Suprapubic skin (tissue), 4 donors: ENCODE data around the gene PHF21A. TPM values are rescaled to one million over a fixed set of nuclear protein-coding genes. Genes with fewer than 3 reads are reported as not detected.
A peak's percentile ranks its signal among the peaks of the same experiment; 100 is the strongest.

Experiments
- DNase-seq, 2 donors: peaks; one replicate each; pipeline ENCODE4 v3.0.0-alpha.2; 2019; ENCODE audit warnings: low spot score in 2 of 2
- H3K27ac ChIP-seq: fragments of 200-600 bp; sonication (generic); one replicate; pipeline ENCODE4 v1.5.1; 2019
- H3K27me3 ChIP-seq: fragments of 200-600 bp; sonication (generic); one replicate; pipeline ENCODE4 v1.5.1; 2019
- H3K36me3 ChIP-seq: fragments of 200-600 bp; sonication (generic); one replicate; pipeline ENCODE4 v1.5.1; 2019
- H3K4me1 ChIP-seq: fragments of 200-600 bp; sonication (generic); one replicate; pipeline ENCODE4 v1.5.1; 2019
- H3K4me3 ChIP-seq: fragments of 200-600 bp; sonication (generic); one replicate; pipeline ENCODE4 v1.5.1; 2019; ENCODE audit warnings: mild to moderate bottlenecking
- H3K9me3 ChIP-seq: fragments of 200-600 bp; sonication (generic); one replicate; pipeline ENCODE4 v1.5.1; 2019
- EP300 ChIP-seq: sonication (generic); formaldehyde crosslinking; IDR thresholded peaks from one replicate; pipeline ENCODE4 v1.6.1; 2017; ENCODE audit warnings: antibody characterized with exemption
- POLR2A ChIP-seq, 2 donors: fragments of 450-650 bp; IDR thresholded peaks; one replicate each; pipeline ENCODE4 v1.6.1; 2017; ENCODE audit warnings: antibody characterized with exemption in 2 of 2, mild to moderate bottlenecking in 2 of 2, moderate library complexity in 2 of 2
- POLR2AphosphoS5 ChIP-seq, 3 donors: sonication (generic); formaldehyde crosslinking; IDR thresholded peaks; one replicate each; pipeline ENCODE4 v1.6.1; 2017; ENCODE audit warnings: antibody characterized with exemption in 3 of 3
- WGBS: methylation state at CpG from one replicate; pipeline ENCODE4 v1.1.5; 2018; 5-methylcytosine and 5-hydroxymethylcytosine counted together
- total RNA-seq, 4 donors: library from RNA; depleted of rRNA; stranded (reverse); fragments of >200 nt; gene quantifications; one replicate each; pipeline ENCODE4 v1.1.0, GENCODE V29; 2016
- TF ChIP-seq, protein P1 (sequence below), 2 donors: fragments of 200-600 bp in 1 of 2; fragments of 450-650 bp in 1 of 2; sonication (generic) in 1 of 2; IDR thresholded peaks; one replicate each; pipeline ENCODE4 v1.5.1; 2016 to 2019; ENCODE audit warnings: antibody characterized with exemption in 2 of 2, mild to moderate bottlenecking in 1 of 2, moderate library complexity in 1 of 2

The PHF21A gene
- total RNA-seq, 4 donors from 2014 or later, result 15.1 to 89.2 (median 26.6) TPM

DNA sequence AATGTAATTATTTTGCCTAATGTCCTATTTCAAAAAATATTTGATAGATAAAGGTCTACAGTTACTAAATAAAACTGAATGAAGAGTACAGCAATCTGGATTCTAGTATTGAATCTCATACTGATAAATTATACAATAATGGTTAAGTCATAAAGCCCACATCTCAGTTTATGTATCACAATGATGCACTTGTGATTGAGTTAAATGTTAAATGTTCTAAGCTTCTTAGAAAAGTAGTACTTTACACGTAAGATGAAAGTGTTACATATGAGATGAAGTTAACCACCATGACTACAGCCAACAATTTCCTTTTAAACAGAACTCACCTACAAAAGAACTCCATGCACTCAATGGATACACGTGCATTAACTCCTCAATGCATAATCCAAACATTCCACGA, 51.7 kb downstream of the PHF21A start:
- Histone ChIP-seq H3K4me1 (peaks cover 44% of the 10 kb centered on the region), H3K27me3 (no peaks in the 10 kb centered on the region), H3K4me3 (no peak overlapping the region), H3K27ac (no peak overlapping the region), H3K36me3 (no peaks in the 10 kb centered on the region), H3K9me3 (no peaks in the 10 kb centered on the region)
- DNase-seq, result no peak
- TF ChIP-seq POLR2AphosphoS5 (IDR thresholded peaks at IDR 0.05), result no peak
- TF ChIP-seq, protein P1, sequence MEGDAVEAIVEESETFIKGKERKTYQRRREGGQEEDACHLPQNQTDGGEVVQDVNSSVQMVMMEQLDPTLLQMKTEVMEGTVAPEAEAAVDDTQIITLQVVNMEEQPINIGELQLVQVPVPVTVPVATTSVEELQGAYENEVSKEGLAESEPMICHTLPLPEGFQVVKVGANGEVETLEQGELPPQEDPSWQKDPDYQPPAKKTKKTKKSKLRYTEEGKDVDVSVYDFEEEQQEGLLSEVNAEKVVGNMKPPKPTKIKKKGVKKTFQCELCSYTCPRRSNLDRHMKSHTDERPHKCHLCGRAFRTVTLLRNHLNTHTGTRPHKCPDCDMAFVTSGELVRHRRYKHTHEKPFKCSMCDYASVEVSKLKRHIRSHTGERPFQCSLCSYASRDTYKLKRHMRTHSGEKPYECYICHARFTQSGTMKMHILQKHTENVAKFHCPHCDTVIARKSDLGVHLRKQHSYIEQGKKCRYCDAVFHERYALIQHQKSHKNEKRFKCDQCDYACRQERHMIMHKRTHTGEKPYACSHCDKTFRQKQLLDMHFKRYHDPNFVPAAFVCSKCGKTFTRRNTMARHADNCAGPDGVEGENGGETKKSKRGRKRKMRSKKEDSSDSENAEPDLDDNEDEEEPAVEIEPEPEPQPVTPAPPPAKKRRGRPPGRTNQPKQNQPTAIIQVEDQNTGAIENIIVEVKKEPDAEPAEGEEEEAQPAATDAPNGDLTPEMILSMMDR (IDR thresholded peaks at IDR 0.05), result no peak
- TF ChIP-seq POLR2A (IDR thresholded peaks at IDR 0.05), result no peak
- no peak for TF ChIP-seq EP300
- 90% methylated on average over 3 of the region's 3 CpGs for WGBS

DNA sequence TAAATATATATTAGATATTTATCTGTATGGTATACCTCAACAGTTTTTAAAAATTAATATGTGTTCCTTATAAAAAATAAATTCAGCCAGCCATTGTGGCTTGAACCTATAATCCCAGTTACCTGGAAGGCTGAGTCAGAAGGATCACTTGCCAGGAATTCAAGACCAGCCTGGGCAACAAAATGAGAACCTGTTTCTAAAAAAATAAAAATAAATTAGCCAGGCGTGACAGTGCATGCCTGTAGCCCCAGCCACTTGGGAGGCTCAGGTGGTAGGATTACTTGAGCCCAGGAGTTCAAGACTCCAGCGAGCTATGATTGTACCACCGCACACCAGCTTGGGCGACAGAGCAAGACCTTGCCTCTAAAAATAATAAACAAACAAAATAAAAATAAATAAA, 54.9 kb downstream of the PHF21A start:
- Histone ChIP-seq H3K27ac (peak overlapping the region; percentile 64), H3K36me3 (no peaks in the 10 kb centered on the region), H3K9me3 (no peaks in the 10 kb centered on the region), H3K4me3 (no peak overlapping the region), H3K27me3 (no peaks in the 10 kb centered on the region), H3K4me1 (peaks cover 37% of the 10 kb centered on the region)
- no peak for DNase-seq
- no peak for TF ChIP-seq POLR2A (IDR thresholded peaks at IDR 0.05)
- TF ChIP-seq POLR2AphosphoS5 (IDR thresholded peaks at IDR 0.05), result no peak
- no peak for TF ChIP-seq EP300
- TF ChIP-seq, protein P1 (IDR thresholded peaks at IDR 0.05), result no peak
- 40% methylated on average over 4 of the region's 4 CpGs for WGBS

DNA sequence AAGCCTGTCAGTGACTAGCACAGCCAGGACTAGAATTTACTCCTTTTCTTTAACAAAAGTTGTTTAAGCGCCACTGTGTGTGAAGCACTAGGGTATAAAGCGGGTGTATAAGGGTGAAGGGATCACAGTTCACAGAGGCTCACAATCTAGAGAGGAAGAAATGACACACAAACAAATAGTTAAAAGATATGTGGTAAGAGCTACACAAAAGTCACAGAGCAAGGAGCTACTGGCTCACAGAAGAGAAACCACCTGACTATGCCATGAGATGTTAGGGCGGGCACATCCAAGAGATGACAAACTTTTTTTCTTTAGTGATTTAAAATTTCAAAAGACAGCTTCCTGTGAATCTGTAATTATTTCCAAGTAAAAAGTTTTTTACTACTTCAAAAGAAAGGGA, 55.6 kb downstream of the PHF21A start:
- DNase-seq, result no peak
- no peak overlapping the region for H3K4me3 ChIP-seq
- no peaks in the 10 kb centered on the region for H3K36me3 ChIP-seq
- H3K9me3 ChIP-seq, result no peaks in the 10 kb centered on the region
- 88% methylated on average over 3 of the region's 3 CpGs for WGBS
- no peak for TF ChIP-seq EP300
- TF ChIP-seq POLR2A (IDR thresholded peaks at IDR 0.05), result no peak
- no peak for TF ChIP-seq POLR2AphosphoS5 (IDR thresholded peaks at IDR 0.05)
- TF ChIP-seq, protein P1 (IDR thresholded peaks at IDR 0.05), result no peak
- peaks cover 30% of the 10 kb centered on the region for H3K4me1 ChIP-seq
- H3K27ac ChIP-seq, result peak overlapping the region; percentile 64
- H3K27me3 ChIP-seq, result no peaks in the 10 kb centered on the region

DNA sequence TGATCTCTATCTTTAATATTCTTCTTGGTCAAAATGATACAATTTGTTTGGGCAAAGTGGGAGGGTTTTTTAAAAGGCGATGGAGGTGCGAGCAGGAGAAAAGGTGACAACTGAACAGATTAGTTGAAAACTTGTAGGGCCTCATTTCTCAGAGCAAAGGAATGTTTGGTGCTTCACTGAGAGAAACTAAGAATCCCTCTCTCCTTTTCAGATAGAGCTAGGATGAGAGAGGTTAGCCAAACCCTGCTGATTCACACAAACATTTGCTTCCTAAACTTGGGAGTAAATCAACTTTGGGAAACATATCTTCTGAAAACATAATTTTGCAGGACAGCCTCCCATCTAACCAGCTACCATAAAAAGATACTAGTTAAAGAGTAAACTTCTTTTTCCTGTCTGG, 57.0 kb downstream of the PHF21A start:
- TF ChIP-seq POLR2A (IDR thresholded peaks at IDR 0.05), result no peak
- no peaks in the 10 kb centered on the region for H3K27me3 ChIP-seq
- H3K36me3 ChIP-seq, result no peaks in the 10 kb centered on the region
- H3K27ac ChIP-seq, result no peak overlapping the region
- DNase-seq, result no peak
- no peaks in the 10 kb centered on the region for H3K9me3 ChIP-seq
- no peak overlapping the region for H3K4me3 ChIP-seq
- WGBS, result 71% methylated on average over 2 of the region's 2 CpGs
- H3K4me1 ChIP-seq, result peaks cover 29% of the 10 kb centered on the region

DNA sequence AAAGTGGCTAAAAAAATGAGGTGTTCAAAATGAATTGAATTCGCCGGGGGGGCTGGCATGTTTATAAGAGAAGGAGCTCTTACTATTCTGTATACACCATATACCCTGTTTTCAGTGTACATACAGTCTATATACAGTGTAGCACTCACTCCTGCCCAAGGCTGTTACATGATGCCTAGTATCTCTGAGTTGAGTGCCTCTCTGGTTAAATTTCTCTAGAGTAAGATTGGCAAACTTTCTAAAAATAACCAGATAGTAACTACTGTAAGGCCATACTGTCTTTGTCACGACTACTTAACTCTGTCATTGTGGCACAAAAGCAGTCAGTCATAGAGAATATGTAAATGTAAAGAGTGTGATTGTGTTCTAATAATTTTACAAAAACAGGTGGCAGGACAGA, 58.1 kb downstream of the PHF21A start:
- no peak for DNase-seq
- H3K27ac ChIP-seq, result no peak overlapping the region
- H3K4me3 ChIP-seq, result no peak overlapping the region
- TF ChIP-seq POLR2AphosphoS5 (IDR thresholded peaks at IDR 0.05) (no peak), EP300 (no peak), POLR2A (IDR thresholded peaks at IDR 0.05) (no peak)
- TF ChIP-seq, protein P1 (IDR thresholded peaks at IDR 0.05), result no peak
- H3K36me3 ChIP-seq, result no peaks in the 10 kb centered on the region
- no peaks in the 10 kb centered on the region for H3K9me3 ChIP-seq
- WGBS, result 88% methylated on average over 3 of the region's 3 CpGs
- H3K4me1 ChIP-seq, result peaks cover 29% of the 10 kb centered on the region
- no peaks in the 10 kb centered on the region for H3K27me3 ChIP-seq

DNA sequence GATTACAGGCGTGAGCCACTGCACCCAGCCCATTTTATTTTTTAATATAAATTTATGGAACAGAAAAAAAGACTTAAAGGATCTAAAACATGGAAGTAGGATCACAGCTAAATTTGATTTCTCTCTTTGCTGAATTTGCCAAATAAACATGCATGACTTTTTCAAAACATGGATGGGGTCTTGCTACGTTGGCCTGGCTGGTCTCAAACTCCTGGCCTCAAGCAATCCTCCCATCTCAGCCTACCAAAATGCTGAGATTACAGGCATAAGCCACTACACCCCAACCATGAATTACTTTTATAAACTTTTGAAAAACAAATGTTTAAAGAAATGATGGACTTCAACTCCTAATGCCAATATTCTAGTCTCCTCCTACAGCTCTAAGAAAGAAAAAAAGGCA, 61.2 kb downstream of the PHF21A start:
- Histone ChIP-seq H3K4me3 (no peak overlapping the region), H3K4me1 (peaks cover 9% of the 10 kb centered on the region), H3K27ac (no peak overlapping the region), H3K36me3 (no peaks in the 10 kb centered on the region), H3K9me3 (no peaks in the 10 kb centered on the region), H3K27me3 (no peaks in the 10 kb centered on the region)
- TF ChIP-seq POLR2AphosphoS5 (IDR thresholded peaks at IDR 0.05), result no peak
- no peak for TF ChIP-seq EP300
- TF ChIP-seq, protein P1 (IDR thresholded peaks at IDR 0.05), result no peak
- TF ChIP-seq POLR2A (IDR thresholded peaks at IDR 0.05), result no peak
- WGBS, result 97% methylated on average over 2 of the region's 2 CpGs
- no peak for DNase-seq
